IPS DF 6.9 (cell line): ENCODE data around the gene LRRC37A3.
"Not testable (repeated sequence)": the region's sequence is repeated elsewhere in the genome, so short reads cannot be mapped to it uniquely, and the experiment has no call there.

ENCODE experiments used
- DNase-seq: peaks from one replicate; pipeline ENCODE4 v3.0.0-alpha.2; 2013; ENCODE audit warnings: low read depth, low spot score
- H3K27ac ChIP-seq: one replicate; pipeline ENCODE4 v1.5.1; 2013; ENCODE audit warnings: low read length, control low read depth
- H3K27me3 ChIP-seq: 2 replicates; pipeline ENCODE4 v1.6.1; 2013; ENCODE audit warnings: mild to moderate bottlenecking, low read length; ENCODE audit not compliant: control insufficient read depth, insufficient read depth
- H3K36me3 ChIP-seq: 2 replicates; pipeline ENCODE4 v1.6.1; 2013; ENCODE audit warnings: low read length; ENCODE audit not compliant: control insufficient read depth, insufficient read depth
- H3K4me1 ChIP-seq: 2 replicates; pipeline ENCODE4 v1.6.1; 2013; ENCODE audit warnings: low read length; ENCODE audit not compliant: control insufficient read depth, insufficient read depth
- H3K4me3 ChIP-seq: 2 replicates; pipeline ENCODE4 v1.5.1; 2013; ENCODE audit warnings: mild to moderate bottlenecking, low read length
- H3K9me3 ChIP-seq: 2 replicates; pipeline ENCODE4 v1.6.1; 2013; ENCODE audit warnings: low read length, inconsistent platforms; ENCODE audit not compliant: control insufficient read depth, insufficient read depth
- WGBS: extraction: QIAGEN DNeasy Blood & Tissue Kit; methylation state at CpG from one replicate; pipeline ENCODE4 v1.1.7; 2013; ENCODE audit warnings: mixed read lengths, missing lambda C conversion rate; ENCODE audit not compliant: insufficient read length, insufficient coverage; 5-methylcytosine and 5-hydroxymethylcytosine counted together

The LRRC37A3 gene

GRCh38 chr17:64834060-64834459 is 85.2 kb downstream of the LRRC37A3 start:
- not testable (repeated sequence) for H3K27ac ChIP-seq, H3K4me3 ChIP-seq, H3K27me3 ChIP-seq, H3K4me1 ChIP-seq, DNase-seq, H3K36me3 ChIP-seq, H3K9me3 ChIP-seq
- no CpG with 5 or more reads among the region's 3 CpGs for WGBS

DNA sequence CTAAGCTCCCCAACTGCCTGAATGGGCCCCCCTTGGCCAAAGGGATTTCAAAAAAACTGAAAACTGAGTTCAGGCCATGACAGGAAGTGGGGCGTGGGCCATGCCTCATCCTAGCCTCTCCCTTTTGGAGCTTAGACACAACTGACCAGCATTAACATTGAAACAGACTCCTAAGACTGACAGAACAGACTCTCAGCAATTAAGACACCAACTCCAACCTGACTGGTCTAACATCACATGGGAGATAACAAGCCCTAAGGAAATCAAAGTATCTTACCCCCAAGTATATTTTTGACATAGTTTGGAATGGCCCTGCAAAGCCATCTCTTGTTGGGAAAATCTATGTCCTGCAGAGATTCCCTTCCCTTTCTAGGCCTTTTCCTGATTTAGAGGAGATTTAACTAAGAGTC is 88.6 kb downstream of the LRRC37A3 start:
- DNase-seq, H3K9me3 ChIP-seq, H3K27me3 ChIP-seq, H3K36me3 ChIP-seq, H3K4me1 ChIP-seq, H3K4me3 ChIP-seq, H3K27ac ChIP-seq: not testable (repeated sequence)
- WGBS: no CpG with 5 or more reads among the region's 1 CpG

DNA sequence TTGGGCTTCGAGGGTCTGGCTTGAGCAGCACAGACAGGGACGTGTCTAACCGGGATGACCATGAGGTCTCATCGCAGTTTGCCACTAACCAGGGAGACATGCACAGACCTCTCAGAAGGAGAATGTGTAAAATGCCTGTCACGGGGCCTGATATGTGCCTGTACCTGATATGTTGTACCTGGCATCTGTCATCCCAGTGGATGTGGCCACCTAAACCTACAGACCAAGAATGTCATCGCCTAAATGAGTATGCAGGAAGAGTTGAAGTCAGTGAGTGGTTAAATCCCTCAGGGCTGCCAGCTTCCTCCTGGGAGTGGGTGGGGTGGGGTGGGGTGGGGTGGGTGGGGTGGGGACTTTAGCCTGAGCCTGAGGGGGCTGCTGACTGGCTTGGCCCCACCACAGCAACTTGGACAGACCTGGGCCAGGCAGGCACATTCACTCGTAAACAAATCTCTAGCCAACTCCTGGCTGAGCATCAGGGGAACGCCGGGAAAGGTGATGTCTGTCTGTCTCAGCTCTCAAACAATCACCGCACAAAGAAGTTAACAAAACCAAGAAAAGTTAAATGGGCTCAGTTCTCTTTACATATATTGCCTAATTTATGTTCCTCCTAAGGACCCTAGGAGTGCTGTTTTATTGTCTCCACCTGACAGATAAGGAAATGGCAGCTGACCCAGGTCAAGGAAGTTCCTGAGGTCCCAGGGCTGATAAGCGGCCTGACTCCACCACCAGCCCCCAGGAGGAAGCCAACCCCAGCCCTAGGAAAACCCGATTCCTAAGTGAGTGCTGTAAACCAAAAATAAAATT is 89.3 kb downstream of the LRRC37A3 start:
- not testable (repeated sequence) for H3K4me1 ChIP-seq, H3K27ac ChIP-seq, DNase-seq, H3K27me3 ChIP-seq, H3K9me3 ChIP-seq, H3K4me3 ChIP-seq, H3K36me3 ChIP-seq
- no CpG with 5 or more reads among the region's 12 CpGs for WGBS

DNA sequence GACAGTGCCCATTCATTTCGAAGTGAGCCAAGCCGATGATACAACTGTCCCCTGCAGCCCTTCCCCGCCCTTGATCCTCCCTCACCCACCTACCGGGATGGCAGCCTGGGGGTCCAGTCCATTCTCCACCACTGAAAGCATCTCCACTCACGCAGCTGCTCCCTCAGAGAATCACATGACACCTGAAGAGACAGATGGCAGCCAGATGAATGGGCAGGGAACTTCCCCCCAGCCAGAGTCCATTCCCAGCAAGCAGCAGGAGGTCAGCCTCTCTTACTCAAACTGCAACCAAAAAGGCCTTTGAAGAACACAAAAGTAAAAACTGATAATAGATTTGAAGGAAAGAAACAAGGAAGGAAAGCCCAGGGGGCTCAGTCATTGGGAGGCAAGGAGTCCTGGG is 90.2 kb downstream of the LRRC37A3 start:
- no CpG with 5 or more reads among the region's 5 CpGs for WGBS
- H3K27ac ChIP-seq, H3K4me1 ChIP-seq, H3K36me3 ChIP-seq, H3K27me3 ChIP-seq, H3K4me3 ChIP-seq, H3K9me3 ChIP-seq, DNase-seq: not testable (repeated sequence)

DNA sequence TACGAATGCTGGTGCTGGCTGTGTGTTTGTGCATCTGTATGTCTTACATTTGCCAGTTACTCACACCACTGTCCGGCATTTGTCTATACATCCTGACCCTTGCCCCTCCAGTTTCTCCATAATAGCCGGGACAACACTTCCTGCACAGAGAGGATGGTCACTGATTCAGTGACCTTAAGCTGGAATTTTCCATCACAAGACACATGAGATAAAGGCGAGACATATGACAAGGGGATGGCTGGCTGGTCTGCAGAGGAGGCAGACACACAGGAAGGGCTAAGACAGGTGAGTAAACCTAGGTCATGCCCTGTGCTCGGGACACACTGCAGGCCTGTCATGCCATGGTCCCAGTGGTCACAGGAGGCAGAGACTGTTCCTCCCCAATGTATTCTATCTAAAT is 100.4 kb downstream of the LRRC37A3 start:
- not testable (repeated sequence) for H3K4me3 ChIP-seq, DNase-seq, H3K4me1 ChIP-seq, H3K27me3 ChIP-seq, H3K36me3 ChIP-seq, H3K9me3 ChIP-seq, H3K27ac ChIP-seq
- no CpG with 5 or more reads among the region's 5 CpGs for whole genome bisulfite sequencing

- H3K36me3 ChIP-seq, H3K4me3 ChIP-seq, H3K4me1 ChIP-seq, H3K27ac ChIP-seq, H3K27me3 ChIP-seq, H3K9me3 ChIP-seq, DNase-seq: not testable (repeated sequence)
- WGBS: no CpG with 5 or more reads among the region's 5 CpGs
Measured at GRCh38 chr17:64815833-64816198, 103.5 kb downstream of the LRRC37A3 start.

DNA sequence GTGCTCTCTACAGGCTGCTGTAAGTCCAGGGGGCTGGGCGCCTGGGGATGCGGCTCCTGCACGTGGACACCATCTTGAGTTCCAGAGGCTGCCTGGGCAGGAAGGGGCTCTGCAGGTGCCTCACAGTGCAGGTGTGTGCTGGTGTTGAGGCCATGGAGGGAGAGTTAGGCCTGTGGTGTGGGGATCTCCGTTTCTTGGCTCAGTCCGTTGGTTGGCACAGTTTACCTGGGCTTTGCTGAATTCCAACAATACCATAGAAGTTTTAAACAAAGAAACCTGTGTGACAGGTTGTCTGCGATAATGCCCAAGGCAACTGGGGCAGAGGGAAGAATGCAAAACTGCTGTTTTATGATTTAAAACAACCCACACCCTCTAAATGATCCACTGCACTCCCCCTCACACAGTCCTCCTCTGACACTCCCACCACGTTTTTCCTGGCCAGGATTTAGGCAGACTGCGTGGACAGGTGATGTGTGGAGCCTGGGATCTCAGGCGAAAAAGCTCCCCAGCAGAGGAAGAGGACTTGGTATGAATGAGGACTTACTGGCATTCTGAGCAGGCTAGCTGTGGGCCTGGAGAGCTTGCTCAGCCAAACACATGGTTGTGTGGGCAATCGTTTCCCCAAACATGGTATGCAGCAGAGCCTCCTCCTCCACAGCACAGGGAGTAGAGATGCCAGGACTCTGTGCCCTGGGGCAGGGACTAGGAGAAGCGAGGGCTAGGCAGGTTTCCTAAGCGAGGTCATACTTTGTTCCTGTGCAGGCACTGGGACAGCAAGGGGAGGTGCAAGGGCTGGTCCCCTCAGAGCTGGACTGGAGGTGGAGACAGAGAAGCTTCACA is 104.1 kb downstream of the LRRC37A3 start:
- not testable (repeated sequence) for H3K4me3 ChIP-seq, H3K4me1 ChIP-seq, H3K27ac ChIP-seq, H3K9me3 ChIP-seq, H3K36me3 ChIP-seq, H3K27me3 ChIP-seq, DNase-seq
- no CpG with 5 or more reads among the region's 12 CpGs for WGBS

- not testable (repeated sequence) for H3K9me3 ChIP-seq, H3K36me3 ChIP-seq, H3K4me1 ChIP-seq, H3K4me3 ChIP-seq, H3K27me3 ChIP-seq, H3K27ac ChIP-seq, DNase-seq
- WGBS: no CpG with 5 or more reads among the region's 9 CpGs
Measured at GRCh38 chr17:64808178-64808977, 110.9 kb downstream of the LRRC37A3 start.
